Nasal cavity respiratory epithelium epithelial cell of viscerocranial mucosa (primary cell): ENCODE results near the gene HCAR1. TPM values are rescaled to one million over a fixed set of nuclear protein-coding genes. Genes with fewer than 3 reads are reported as not detected.

Source experiments
- total RNA-seq: library from RNA; depleted of rRNA; stranded (reverse); fragments of >200 nt; gene quantifications from 2 replicates; pipeline ENCODE4 v1.2.3, GENCODE V29; 2014

Gene HCAR1, protein sequence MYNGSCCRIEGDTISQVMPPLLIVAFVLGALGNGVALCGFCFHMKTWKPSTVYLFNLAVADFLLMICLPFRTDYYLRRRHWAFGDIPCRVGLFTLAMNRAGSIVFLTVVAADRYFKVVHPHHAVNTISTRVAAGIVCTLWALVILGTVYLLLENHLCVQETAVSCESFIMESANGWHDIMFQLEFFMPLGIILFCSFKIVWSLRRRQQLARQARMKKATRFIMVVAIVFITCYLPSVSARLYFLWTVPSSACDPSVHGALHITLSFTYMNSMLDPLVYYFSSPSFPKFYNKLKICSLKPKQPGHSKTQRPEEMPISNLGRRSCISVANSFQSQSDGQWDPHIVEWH
- not detected in 2 replicates for total RNA-seq

DNA sequence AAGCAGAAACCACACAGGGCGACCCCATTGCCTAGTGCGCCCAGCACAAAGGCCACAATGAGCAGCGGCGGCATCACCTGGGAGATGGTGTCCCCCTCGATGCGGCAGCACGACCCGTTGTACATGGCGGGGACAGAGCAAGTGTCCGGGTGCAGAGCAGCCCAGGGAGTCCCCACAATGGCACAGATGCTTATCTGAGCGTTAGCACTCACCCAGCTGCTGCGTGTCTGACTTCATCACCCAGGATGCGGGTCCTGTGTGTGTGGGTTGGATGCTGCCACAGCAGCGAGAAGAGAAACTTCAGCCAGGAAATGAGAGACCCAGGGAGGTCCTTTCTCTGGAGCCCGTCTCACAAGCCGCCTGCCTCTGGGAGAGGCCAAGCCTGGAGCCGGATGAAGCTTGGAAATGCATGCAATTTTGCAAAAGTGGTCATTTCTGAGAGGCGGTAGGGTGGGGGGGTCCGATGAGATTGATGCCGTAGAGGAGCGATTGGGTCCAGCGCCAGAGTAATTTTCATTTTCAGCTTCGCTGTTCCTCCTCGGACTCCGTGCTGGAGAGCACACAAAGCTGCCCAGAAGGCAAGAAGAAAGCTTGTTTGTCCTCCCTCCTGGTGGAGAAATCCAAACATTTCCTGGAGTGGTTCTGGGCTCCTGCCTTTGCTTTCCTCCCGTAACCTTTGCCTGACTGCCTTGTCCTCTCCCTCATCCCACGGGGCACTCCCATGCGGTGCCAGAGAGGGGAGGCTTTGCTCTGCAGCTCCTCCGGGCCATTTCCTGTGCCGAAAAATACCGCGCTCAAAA is at the start of gene HCAR1:
HCAR1 (minus strand) TSS at position 630 of the 800 bp plus-strand sequence; CDS start at position 125, 505 bp downstream.

DNA sequence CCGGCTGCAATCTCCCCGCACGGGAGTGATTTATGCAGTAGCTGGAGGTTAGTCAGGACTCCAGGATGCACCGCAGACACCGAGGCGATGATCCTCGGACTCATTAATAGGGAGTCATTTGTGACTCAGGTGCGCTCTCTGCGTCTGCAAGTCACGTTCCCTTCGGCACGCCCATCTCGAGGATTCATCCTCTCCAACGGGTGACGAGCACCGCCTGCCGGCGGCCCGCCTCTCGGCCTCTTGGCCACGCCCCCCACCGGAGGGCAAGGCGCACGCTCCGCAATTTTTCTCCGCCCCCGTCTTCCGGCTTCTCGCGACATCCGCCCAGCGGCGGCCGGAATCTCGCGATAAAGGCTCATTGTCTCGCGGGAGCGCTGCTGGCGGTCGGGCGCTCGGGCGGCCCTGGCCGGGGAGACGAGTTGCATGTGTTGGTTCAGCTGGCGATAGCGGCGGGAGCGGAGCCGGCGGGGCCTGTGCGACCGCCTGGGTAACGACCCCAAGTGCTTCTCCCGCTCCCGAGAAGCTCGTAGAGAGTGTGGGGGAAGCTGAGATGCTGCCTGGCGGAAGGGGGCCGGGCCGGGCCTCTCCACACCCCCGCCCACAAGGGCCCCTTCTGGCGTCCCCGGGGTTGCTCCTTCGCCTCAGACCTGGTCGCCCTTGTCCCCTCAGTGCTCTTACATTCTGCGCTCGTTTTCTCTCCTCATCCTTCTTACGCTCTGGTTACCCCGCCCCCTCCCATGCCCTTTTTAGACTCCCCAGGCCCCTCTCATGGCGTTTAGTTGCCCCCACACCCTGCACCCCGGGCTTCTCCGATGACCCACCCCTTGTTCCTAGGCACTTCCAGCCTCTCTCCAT is 22.0 kb upstream of the HCAR1 start, which contains the start of gene DENR:
DENR (plus strand) TSS at position 361 of the 855 bp plus-strand sequence. CDS start 878 bp downstream, outside the sequence.

DNA sequence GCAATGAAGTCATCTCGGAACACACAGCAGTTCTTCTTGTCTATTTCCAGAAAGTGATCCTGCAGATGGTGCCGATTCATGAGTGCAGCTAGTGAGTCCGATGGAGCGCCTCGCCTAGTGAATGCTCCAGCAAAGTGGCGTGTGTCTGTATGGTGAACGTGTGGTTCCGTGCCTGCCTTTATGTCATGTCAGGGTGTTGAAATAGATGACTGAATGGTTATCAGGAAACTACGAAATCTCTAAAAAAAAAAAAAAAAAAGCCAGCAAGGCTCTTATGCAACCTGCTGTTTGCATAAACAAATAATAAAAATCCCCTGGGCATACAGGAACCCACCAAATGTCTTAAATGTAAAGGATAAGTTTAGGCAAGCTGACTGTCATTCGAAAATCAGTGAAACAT is 14.0 kb downstream of the HCAR1 start, which contains the start of gene HCAR3:
HCAR3 (minus strand) TSS at position 154 of the 400 bp plus-strand sequence; CDS start at position 80, 74 bp downstream.

DNA sequence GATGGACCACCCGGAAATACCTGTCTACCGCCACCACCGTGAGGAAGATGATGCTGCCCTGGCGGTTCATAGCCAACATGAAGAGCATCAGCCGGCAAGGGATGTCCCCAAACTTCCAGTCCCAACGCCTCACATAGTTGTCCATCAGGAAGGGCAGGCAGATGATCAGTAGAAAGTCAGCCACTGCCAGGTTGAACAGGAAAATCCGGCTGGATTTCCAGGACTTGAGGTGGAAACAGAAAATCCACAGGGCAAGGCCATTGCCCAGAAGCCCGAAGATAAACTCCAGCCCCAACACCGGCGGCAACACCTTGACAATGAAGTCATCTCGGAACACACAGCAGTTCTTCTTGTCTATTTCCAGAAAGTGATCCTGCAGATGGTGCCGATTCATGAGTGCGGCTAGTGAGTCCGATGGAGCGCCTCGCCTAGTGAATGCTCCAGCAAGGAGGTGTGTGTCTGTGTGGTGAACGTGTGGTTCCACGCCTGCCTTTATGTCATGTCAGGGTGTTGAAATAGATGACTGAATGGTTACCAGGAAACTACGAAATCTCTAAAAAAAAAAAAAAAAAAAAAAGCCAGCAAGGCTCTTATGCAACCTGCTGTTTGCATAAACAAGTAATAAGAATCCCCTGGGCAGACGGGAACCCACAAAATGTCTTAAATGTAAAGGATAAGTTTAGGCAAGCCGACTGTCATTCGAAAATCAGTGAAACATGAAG is 27.6 kb downstream of the HCAR1 start, which contains the start of gene HCAR2:
HCAR2 (minus strand) TSS at position 468 of the 722 bp plus-strand sequence; CDS start at position 394, 74 bp downstream.

Other genes with a start within 250 kb of the HCAR1 start
- gene ZCCHC8, start 229.9 kb downstream of the HCAR1 start, total RNA-seq: 22.9 and 27.4 TPM in 2 replicates
- 37.6 and 55.0 TPM in 2 replicates for gene RSRC2, start 203.9 kb downstream of the HCAR1 start, total RNA-seq
- 5.5 and 8.7 TPM in 2 replicates for gene KNTC1, start 203.6 kb downstream of the HCAR1 start, total RNA-seq
- 3.4 and 4.5 TPM in 2 replicates for gene HCAR2, start 27.5 kb downstream of the HCAR1 start, total RNA-seq
- gene HCAR3, start 14.0 kb downstream of the HCAR1 start, total RNA-seq: 0.68 and 4.0 TPM in 2 replicates
- 42.6 and 46.1 TPM in 2 replicates for gene DENR, start 22.0 kb upstream of the HCAR1 start, total RNA-seq
- 0.78 and 1.0 TPM in 2 replicates for gene CCDC62, start 43.7 kb upstream of the HCAR1 start, total RNA-seq
- gene HIP1R, start 104.6 kb upstream of the HCAR1 start, total RNA-seq: 33.8 and 50.9 TPM in 2 replicates
- gene VPS37B, start 165.3 kb upstream of the HCAR1 start, total RNA-seq: 23.2 and 36.5 TPM in 2 replicates
- 3.4 and 5.0 TPM in 2 replicates for gene ABCB9, start 235.6 kb upstream of the HCAR1 start, total RNA-seq
- gene OGFOD2, start 244.4 kb upstream of the HCAR1 start, total RNA-seq: 10.6 TPM in 2 replicates
- 111 and 160 TPM in 2 replicates for gene ARL6IP4, start 249.8 kb upstream of the HCAR1 start, total RNA-seq